GM10847 (cell line): ENCODE measurements around the gene SLC7A11.

ENCODE experiments used
- POLR2A ChIP-seq: IDR thresholded peaks from 2 replicates; pipeline ENCODE4 v1.6.1; 2011; ENCODE audit not compliant: insufficient read length; ENCODE audit errors: extremely low read depth

The SLC7A11 gene

DNA sequence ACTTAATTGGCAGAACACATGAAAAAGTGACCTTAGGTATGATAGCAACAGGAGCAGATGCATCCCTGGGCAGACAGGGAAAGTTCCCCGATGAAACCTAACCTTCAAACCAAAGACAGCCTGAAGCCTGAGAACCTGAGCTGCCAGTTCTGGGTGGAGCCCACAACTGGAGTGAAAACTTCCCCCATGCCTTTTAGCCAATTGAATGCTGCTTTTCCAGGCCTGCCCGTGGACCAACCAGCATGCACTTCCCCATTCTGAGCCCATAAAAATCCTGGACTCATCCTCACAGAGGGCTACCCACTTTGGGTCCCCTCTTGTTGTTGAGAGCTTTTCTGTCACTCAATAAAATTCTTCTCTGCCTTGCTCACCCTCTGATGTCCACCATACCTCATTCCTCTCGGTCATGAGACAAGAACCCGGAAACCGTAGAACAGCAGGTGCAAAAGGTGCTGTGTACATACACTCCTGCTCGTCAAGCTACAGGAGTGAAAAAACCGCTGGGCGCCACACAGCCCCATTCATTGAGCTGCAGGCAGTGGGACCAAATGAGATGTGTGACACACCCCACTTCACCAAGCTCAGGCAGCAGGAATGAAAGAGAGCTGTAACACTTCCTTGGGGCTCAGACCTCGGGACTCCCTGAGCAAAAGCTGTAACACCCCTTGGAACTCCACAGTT is 13.9 kb upstream of the SLC7A11 start:
- no peak for TF ChIP-seq POLR2A

DNA sequence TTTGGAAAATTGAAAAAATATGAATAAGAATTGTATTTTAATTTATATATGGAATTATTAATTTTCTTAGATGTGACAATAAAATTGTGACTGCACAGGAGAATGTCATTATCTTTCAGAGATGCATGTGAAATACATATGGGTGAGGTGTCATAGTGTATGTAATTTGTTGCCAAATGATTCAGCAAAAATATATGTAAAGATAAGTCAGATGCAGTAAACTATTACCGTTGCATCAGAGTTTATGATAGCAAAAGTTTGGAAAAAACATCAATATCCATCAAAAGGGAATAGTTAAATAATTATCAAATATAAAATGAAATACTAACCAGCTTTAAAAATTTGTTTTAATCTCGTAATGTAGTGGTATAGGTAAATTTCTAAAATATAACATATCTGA is 10.4 kb upstream of the SLC7A11 start:
- no peak for TF ChIP-seq POLR2A

DNA sequence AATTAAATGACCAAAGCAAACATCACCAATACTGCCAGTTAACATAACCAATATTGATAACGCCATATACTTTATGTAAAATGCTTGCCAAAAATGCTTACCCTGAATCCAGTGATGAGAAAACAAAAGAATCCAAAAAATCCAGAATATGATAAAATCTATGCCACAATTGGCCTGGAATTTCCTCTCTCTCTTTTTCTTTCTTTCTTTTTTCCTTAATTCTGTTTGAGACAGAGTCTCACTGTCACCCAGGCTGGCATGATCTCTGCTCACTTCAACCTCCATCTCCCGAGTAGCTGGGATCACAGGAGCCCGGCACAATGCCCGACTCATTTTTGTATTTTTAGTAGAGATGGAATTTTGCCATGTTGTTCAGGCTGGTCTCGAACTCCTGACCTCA is 9.8 kb upstream of the SLC7A11 start:
- no peak for TF ChIP-seq POLR2A

DNA sequence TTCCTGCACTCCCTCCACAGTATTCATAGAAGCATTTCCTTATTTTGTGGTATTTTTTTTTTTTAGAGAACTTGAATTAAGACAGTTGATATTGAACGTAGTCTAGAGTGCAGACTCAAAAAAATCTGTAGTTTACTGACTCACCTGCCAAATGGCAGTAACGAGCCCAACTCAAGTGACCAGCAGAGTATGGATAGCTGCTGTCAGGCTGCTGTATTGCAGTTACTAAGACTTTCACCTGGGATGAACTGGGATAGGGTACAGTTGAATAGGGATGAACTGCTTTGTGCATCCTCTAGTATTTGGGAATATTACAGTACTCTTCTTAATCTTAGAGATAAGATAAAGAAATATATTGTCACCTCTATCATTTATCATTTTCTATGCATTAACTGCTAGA is 7.0 kb upstream of the SLC7A11 start:
- no peak for TF ChIP-seq POLR2A

DNA sequence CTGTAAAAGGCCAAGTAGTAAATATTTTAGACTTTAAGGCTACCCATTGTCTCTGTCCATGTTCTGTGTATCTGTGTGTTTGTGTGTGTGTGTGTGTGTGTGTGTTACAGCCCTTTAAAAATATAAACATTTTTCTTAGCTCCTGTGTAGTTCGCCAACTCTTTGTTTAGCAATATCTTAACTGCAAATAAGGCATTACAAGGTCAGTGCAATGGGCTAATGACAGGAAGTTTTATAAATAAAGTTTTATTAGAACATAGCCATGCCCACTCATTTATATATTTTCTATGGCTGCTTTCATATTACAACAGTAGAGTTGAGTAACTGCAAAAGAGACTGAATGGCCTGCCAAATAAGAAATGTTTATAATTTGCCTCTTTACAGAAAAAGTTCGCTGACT is 5.9 kb upstream of the SLC7A11 start:
- TF ChIP-seq POLR2A = no peak

DNA sequence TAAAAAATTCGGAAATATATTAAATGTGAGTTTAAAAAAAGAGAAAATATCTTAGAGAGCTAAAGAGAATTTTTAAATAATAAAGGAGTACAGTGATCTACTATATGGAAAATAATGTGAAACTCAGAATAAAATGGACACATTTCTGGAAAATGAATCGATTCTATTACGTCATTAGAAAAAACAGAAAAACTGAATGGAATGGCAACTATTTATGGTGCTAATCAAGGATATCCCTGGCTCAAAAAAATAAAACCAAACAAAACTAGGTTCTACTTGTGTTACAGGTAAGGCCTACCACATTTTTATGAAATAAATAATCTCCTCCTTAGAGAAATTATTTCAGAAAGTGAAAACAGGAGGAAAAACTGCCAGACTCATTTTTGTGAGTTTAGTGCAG is 5.5 kb upstream of the SLC7A11 start:
- TF ChIP-seq POLR2A = no peak

DNA sequence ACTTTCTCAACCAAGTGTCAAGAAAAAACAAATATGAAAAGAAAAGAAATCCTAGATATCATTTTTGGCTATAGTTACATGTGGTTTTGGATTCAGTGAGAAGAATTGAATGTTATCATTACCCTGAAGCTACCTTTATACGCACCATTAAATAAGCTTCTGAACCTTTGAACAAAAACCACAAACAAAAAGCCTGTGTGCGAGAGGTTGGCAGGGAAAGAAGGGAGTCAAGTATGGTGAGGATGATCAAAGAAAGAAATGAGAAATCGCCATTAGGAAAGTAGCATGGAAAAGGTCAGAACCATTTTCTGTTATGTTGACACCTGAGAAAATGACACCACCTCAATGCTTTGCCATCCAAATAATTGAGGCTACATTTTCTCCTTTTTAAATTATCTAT is 1.2 kb upstream of the SLC7A11 start:
- TF ChIP-seq POLR2A = no peak

DNA sequence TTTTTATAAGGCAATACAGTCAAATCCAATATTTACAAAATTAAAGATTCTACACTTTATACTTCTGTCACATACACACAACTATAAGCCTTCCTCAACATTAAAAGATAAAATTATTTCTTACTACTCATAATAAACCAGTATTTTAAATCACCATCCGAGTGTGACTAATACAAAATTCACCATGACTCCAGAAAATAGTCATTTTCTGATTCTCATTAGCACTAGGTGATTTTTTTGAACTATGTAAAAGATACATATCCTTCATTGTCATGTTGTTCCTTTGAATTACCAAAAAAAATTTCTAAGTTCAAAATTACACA is 646 bp upstream of the SLC7A11 start:
- no peak for TF ChIP-seq POLR2A

DNA sequence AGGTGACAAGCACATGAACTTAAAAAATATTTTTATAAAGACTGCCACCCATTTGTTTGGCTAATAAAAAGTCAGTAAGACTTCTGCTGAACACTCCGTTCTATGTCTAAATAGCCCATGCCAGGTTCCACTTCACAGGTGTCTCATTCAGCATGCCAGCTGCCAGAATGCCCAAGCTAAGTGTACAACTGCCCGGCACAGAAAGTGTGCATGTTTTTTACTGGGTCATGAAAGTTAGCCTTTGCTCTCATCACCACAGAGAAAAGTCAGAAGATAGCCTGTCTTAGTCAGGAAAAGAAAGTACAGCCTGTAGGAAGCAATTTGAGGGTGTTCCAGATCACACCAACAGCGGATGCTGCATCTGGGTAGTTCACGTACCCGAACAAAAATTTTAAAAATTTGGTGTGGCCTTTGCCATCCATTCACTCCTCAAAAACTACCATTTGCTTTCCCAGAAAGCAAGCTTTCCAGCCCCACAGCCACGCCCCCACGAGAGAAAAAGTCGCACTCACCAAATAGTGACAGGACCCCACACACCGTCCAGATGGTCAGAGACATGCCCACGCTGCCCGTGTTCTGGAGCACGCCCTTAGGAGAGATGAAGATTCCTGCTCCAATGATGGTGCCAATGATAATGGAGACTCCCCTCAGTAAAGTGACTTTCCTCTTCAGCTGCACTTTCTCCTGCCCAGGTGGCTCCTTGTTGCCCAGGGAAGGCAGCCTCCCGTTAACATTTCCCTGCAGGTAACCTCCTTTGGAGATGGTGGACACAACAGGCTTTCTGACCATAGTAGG is 671 bp downstream of the SLC7A11 start:
- no peak for TF ChIP-seq POLR2A

DNA sequence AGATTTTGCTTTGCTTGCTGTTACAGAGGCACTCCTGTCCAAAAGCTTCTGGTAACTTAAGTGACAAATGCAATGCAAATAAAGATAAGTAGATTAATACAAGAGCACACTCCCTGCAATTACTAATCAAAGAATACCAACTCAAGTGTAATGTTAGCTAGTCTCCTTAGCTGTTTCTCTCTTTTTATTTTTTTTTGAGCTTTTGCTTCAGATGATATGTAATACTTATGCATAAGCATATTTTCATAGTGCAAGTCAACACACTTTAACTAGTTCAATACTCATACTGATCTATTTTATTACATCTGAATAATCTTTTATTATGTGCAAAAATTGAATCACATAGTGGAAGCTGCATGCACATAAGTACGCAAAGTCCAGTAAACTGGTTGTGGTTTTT is 2.7 kb downstream of the SLC7A11 start:
- no peak for TF ChIP-seq POLR2A

DNA sequence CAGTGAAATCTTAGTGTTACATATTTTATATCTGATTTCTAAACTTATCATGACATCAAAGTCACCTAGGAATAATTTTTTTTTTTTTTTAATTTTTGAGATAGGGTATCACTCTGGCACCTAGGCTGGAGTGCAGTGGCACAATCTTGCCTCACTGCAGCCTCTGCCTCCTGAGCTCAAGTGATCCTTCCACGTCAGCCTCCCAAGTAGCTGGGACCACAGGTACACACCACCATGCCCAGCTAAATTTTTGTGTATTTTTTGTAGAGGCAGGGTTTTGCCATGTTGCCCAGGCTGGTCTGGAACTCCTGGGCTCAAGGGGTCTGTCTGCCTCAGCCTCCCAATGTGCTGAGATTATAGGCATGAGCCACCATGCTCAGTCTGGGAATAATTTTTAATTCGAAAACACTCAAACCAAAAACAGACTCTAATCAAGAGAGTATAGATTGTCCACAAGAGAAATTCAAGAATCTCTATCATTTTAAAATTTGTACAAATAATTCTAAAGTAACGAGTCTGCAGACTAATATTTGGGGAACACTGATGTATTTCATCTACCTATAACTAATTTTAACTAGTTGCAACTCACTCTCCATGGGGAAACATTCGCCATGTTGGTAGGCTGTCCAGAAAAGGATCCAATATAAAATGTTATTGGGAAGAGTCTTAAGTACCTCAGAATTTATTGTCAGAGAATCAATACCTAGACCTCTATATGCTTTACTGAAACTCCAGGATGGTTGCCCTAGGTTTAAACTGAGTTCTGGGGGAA is 3.4 kb downstream of the SLC7A11 start:
- no peak for TF ChIP-seq POLR2A

DNA sequence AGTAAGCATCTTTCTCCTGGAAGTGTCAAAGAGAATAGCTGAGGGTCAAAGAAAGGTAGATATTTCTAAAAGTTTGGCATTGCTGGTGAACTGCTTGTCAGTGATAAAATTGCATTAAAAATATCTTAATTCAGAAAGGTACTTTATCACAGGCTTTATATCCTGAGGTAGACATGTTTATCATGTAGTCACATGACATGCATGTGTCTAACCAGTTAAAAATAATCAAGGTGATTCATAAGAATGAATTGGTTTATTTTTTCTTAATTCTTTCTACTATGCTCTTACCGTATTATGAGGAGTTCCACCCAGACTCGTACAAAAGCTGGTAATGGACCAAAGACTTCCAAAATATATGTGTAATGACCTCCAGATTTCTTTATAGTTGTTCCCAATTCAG is 6.1 kb downstream of the SLC7A11 start:
- no peak for TF ChIP-seq POLR2A

DNA sequence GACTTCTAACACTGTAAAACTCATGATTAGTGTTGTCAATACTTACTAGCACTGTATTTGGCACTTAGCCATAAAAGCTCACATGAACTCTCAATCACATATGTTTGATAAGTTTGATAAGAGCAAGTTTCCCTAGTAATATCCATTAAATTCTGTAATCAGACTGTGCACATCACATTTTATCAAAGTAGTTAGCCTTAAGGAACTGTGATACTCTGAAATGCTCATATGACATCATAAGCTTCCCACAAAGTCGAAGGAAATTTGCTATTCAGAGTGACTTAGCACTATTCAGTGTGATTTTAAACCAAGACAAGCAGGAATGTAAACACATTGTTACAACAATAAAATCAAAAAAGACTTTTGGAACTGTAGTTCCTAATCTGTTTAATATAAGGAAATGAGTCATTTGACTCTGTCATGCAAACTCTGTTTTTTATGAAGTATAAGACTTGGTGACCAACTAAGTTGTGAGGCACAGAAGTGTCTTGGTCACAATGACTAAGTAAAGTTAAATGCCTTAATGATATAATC is 6.7 kb downstream of the SLC7A11 start:
- TF ChIP-seq POLR2A = no peak

DNA sequence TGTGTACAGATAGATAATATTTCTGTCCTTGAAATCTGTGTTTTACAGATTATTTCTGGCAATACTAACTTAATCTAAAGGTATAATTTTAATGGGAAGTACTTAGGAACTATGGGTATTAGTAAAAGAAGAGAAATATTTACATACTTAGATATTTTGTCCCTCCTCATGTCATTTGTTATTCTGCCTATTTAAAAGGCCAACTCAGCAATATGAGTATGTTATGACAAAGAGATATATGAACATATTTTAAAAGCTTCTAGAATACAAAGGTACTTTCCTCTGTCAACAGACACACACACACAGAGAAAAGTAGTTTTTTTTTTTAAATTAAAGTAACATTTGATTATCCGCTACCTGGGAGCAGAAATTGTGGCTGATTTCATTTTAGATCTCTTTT is 7.9 kb downstream of the SLC7A11 start:
- no peak for TF ChIP-seq POLR2A

DNA sequence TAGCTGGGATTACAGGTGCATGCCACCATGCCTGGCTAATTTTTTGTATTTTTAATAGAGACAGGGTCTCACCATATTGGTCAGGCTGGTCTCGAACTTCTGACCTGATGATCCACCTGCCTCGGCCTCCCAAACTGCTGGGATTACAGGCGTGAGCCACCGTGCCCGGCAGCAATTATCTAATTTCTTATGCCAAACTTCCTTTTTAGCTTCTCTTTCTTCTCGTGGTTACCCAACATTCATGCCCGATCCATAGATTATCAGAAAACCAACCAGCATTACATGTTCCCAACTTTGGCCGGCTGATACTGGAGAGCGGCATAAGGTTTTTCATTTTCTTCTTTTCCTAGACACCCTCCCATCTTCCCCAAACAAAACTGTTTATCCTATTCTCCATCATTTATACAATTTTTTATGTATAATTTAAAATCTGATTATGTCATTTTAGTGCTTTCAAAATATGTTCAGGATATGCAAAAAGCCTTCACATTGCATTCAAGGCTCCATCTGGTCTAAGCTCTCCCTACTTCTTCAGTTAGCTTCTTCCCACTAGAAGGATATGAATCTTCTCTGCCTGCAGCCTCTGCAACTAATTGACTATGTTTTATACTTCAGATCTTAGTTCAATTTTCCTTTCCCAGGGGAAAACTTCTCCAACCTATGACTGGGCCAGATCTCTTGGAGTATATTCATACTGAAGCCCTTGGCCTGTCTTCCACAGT is 8.7 kb downstream of the SLC7A11 start:
- no peak for TF ChIP-seq POLR2A
